OCI-LY1 (cell line): ENCODE results near the gene SH3RF3.

Experiments
- CTCF ChIP-seq: fragments of 200-600 bp; sonication (generic), shearing (Covaris generic); IDR thresholded peaks from 2 replicates; pipeline ENCODE4 v1.5.1; 2017; ENCODE audit warnings: mild to moderate bottlenecking, antibody characterized with exemption, low read length, moderate library complexity, mixed read lengths
- EZH2 ChIP-seq: fragments of 200-600 bp; sonication (generic), shearing (Covaris generic); IDR thresholded peaks from 2 replicates; pipeline ENCODE4 v1.8.0; 2017; ENCODE audit warnings: borderline replicate concordance, mixed run types, mild to moderate bottlenecking, antibody characterized with exemption, low read length, moderate library complexity, mixed read lengths

GRCh38 chr2:109514857-109515256, 385.9 kb downstream of the SH3RF3 start:
- no peak for TF ChIP-seq EZH2
- TF ChIP-seq CTCF = no peak
